CD4-positive, alpha-beta T cell treated with Interferon alpha-2 for 1 hour (primary cell): Measurements from ENCODE around the gene NUP43.
"Not testable (repeated sequence)": the region's sequence is repeated elsewhere in the genome, so short reads cannot be mapped to it uniquely, and the experiment has no call there.

Source experiments
- DNase-seq, 2 donors: peaks; one replicate each; pipeline ENCODE4 v3.0.0-alpha.2; 2020 to 2022

The NUP43 gene, protein sequence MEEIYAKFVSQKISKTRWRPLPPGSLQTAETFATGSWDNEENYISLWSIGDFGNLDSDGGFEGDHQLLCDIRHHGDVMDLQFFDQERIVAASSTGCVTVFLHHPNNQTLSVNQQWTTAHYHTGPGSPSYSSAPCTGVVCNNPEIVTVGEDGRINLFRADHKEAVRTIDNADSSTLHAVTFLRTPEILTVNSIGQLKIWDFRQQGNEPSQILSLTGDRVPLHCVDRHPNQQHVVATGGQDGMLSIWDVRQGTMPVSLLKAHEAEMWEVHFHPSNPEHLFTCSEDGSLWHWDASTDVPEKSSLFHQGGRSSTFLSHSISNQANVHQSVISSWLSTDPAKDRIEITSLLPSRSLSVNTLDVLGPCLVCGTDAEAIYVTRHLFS

DNA sequence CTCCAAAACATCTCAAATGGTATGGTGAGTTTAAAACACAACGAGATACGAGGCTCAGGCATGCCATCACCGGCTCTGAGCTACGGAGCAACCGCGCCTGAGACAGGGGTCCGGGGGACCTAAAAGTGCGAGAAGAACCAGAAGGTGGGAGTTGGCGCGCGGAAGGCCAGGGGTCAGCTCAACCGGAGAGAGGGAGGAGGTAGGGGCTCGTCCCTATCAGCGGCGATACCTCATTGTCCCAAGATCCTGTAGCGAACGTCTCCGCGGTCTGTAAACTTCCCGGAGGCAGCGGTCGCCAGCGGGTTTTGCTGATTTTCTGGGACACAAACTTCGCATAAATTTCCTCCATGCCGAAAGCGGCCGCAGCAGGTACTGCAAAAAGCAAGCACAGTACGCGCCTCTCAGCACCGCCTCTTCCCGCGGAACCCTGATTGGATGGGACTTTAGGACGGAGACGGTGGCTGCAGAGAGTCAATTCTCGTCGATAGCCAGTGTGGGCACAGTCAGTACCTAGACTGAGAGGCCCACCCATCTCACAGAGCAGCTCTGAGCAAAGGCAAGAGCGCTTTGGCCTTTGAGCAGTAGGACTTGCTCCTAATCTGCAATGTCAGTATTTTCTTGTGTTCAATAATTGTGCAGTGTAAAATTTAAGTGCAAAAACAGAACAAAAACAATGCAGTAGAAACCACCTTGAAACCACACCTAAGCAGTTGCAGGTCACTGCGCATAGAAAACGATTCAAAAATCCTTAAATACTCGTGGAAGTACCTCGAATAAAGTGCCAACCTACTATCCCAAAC, at the start of gene NUP43:
Gene NUP43 (minus strand): TSS at position 383 of the 800 bp plus-strand sequence. CDS start 34 bp downstream, at position 349.
- peak; percentile 91 to 95 for DNase-seq

DNA sequence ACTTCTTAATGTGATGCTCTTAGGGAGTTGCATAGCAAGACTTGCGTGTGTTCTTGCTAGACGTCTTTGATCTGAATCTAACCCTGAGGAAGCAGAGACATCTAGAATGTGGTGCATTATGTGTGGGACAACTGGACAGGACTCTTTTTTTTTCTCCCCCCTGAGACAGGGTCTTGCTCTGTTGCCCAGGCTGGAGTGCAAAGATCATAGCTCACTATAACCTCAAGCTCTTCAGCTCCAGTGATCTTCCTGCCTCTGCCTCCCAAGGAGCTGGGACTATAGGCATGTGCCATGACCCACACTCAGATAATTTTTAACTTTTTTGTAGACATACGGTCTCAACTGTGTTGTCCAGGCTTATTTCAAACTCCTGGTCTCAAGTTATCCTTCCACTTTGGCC, 37.2 kb upstream of the NUP43 start:
- no peak for DNase-seq

DNA sequence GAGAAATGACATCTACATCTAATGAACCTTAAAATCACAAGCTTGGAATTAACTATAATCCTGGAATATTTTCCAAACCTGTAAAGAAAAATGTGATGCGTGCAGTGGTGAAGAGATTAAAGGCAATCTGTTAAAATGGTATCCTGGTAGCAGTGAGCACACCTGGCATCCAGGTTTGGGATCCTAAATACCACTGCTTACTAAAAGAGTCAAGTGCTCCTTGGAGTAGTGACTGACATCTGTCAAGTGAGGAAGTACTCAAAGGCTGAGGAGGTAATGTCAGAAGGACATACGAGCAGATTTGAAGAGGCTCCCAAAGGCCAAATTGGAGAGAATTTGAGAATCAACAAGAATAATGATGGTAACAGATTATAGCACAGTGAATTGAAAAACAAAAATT, 36.0 kb upstream of the NUP43 start:
- no peak for DNase-seq

DNA sequence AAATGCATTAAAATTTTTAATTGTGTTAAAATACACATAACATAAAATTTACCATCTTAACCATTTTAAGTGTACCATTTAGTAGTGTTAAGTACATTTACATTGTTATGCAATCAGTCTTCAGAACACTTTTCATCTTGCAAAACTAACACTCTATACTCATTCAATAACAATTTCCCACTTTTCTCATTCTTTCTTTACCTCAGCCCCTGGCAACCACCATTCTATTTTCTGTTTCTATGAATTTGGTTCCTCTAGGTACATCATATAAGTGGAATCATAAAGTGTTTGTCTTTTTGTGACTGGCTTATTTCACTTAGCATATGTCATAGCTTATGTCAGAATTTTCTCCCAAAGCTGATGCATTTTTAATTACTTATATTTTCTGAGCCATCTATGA, 35.4 kb upstream of the NUP43 start:
- no peak for DNase-seq

DNA sequence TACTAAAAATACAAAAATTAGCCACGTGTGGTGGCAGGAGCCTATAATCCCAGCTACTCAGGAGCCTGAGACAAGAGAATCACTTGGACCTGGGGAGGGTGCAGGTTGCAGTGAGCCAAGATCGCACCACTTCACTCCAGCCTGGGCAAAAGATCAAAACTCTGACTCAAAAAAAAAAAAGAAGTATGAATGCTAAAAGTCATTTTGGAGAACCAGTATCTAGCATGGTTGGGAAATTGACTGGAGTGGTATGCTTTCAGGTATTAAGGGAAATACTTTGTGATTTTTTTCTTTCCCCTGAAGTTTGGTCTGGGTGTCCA, 33.3 kb upstream of the NUP43 start:
- DNase-seq, result no peak

DNA sequence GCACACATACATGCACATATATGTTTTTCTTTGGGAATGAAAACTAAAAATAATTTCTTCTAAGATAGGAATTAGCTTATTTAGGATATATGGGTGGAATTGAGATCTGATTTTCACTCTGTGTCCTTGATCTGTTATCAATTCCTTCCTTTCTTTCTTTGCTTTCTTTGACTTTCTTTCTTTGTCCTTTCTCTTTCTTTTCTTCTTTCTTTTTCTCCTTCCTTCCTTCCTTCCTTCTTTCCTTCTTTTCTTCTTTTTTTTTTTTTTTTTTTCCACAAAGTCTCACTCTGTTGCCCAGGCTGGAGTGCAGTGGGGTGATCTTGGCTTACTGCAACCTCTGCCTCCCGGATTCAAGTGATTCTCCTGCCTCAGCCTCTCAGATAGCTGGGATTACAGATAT, 31.3 kb upstream of the NUP43 start:
- no peak for DNase-seq

DNA sequence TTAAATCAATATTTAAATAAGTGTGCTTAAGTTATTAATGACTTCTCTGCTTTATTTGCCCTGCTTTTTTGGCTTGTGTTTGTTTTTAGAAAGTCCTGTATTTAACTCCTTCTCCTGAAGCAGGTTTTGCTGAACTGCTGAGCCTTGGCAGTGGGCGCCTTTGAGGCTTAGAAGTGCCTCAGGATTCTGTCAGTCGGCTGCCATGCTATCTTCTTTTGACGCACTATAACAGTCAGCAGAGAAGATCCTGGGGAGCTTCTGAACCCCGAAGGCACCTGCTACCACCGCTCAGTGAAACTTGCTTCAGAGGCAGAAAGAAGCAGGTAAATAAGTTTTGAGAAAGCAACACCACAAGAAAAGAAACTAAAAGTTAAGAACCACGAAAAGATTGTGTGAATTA, 25.6 kb upstream of the NUP43 start:
- no peak for DNase-seq

DNA sequence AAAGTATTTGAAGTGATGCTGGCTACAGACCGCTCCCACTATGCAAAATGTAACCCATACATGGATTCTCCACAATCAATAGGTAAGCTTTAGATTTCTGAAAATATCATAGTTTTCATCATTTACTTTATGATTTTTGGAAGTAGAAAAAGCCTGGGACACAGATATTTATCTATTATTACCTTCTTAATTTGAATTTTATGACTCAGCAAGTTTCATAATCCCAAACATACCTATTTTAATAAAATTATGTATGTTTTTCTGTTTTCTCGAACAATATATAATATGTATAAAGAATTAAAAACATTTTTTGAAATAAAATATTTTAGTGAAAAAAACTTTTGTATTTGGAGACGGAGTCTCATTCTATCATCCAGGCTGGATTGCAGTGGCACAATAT, 24.9 kb upstream of the NUP43 start:
- DNase-seq, result no peak

DNA sequence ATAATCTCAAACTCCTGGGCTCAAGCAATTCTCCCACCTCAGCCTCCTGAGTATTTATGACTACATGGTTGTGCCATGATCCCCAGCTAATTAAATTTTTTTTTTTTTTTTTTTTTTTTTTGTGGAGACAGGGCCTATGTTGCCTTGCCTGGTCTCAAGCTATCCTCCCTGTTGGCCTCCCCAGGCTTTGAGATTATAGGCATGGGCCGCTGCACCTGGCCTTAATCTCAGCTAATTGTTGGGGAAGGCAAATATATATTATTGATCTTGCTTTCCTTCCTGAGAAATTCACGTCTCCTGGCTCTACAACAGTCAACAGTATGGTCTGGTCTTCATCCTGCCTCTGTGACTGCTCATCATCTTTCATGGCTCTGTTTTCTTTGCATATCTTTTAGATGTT, 23.3 kb upstream of the NUP43 start:
- DNase-seq, result no peak

DNA sequence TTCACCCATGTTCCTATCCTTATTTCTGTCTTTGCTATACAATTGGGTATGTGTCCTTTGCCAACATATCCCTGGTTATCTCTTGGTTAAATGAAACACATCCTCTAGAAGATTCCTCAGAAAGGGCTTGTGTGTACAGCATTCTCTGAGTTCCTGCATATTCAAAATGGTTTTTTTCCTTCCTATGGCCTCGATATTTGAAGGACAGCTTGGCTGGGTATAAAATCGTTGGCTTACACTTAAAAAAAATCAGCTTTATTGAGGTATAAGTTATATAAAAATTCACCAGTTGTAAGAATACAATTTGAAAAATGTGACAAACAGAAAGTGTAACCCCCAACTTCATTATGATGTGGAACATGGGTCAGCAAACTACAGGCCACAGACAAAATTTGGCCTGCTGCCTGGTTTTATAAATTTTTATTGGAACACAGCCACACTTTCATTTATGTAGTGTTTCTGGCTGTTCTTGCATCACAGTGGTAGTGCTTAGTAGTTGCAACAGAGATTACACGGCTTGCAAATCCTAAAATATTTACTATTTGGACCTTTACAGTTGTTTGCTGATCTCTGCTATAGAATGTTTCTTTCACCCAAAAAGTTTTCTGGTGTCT, 19.9 kb upstream of the NUP43 start:
- no peak for DNase-seq

DNA sequence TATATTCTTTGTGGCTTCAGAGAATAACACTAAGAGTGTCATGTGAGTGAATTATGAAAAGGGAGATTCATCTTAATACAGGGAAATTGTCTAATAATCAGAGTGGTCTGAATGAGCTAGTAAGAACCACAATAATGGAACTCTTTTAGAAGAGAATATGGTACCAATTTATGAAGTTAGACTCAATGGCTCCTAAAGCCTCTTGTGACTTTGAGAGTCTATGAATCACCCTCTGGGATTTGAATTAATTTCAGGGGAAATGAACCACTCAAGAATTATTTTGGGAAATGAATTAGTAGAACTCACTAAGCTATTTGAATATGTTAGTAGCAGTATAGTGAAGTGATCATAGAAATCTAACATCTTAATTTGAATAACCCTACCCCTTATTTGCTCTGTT, 17.5 kb upstream of the NUP43 start:
- no peak for DNase-seq

DNA sequence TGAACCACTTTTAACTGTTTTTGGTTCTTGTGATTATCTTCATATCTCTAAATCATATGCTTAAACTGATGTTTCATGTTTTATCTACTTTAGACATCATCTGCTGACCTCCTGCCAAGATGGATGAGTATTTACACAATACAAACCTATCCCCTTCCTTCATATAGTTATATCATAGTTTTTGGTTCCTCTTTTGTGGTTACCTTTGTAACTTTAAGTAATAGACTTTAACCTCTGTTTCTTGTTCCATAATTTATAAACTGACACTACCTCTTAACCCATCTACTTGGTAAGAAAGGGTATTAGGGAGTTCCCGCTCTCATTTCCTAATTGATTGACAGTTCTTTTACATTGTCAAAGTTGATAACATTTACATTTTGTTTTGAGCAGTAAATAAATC, 15.1 kb upstream of the NUP43 start:
- DNase-seq, result no peak

DNA sequence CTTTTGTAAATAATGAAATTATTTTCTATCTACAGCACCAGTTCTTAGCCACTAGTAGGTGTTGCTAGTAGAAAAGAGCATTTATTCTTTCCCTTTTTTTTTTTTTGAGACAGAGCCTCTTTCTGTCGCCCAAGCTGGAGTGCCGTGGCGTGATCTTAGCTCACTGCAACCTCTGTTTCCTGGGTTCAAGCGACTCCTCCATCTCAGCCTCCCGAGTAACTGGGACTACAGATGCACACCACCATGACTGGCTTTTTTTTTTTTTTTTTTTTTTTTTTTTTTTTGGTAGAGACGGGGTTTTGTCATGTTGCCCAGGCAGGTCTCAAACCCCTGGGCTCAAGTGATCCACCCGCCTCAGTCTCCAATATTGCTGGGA, 9.9 kb upstream of the NUP43 start:
- no peak for DNase-seq

DNA sequence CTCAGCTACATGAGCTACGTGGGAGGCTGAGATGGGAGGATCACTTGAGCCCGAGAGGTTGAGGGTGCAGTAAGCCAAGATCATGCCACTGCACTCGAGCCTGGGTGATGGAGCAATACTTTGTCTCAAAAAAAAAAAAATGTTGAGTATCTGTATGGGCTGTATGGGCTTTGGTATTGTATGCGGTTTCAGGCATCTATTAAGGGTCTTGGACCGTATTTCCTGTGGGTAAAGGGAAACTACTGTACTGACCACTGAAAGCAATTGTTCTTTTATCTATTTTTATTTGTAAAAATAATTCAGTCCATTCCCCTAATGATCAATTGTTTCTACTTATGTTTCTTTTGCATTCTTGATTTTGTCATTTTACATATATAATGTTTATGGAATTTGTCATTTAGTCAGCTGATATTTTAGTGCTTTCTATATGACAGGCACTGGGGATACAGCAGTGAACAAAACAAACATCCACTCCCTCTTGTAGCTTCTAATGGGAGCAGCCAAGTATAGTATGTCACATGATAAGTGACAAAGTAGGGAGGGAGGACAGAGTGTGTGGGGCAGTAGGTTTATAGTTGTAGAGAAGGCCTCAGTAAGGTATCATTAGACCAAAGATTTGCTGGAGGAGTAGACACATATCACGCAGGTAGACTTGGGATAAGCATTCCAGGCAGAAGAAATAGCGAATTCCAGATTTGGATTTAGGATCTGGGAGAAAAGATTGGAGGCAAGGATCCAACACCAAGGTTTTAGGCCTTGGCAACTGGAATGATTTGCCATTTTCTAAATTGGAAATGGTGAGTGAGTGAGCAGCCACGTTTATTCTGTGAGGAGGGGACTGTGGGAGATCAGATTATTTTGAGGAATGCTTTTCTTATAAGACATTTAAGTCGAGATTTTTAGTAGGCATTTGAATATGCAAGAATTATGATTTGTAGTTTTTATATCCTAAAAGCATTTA, 9.3 kb upstream of the NUP43 start:
- no peak for DNase-seq

DNA sequence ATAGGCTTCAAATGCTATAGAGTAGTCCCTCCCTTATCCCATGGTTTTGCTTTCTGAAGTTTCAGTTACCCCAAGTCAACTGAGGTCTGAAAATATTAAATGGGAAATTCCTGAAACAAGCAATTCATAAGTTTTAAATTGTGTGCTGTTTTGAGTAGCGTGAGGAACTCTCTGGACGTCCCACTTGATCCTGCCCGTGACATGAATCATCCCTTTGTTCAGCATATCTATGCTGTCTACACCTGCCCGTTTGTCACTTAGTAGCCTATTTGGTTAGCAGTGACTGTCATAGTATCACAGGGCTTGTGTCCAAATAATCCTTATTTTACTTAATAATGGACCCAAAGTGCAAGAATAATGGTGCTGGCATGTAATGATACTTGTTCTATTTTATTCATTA, 8.2 kb upstream of the NUP43 start:
- no peak for DNase-seq

DNA sequence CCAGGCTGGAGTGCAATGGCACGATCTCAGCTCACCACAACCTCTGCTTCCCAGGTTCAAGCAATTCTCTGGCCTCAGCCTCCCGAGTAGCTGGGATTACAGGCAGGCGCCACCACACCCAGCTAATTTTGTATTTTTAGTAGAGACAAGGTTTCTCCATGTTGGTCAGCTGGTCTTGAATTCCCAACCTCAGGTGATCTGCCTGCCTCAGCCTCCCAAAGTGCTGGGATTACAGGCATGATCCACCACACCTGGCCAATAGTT, 7.0 kb upstream of the NUP43 start:
- DNase-seq, result not testable (repeated sequence)

DNA sequence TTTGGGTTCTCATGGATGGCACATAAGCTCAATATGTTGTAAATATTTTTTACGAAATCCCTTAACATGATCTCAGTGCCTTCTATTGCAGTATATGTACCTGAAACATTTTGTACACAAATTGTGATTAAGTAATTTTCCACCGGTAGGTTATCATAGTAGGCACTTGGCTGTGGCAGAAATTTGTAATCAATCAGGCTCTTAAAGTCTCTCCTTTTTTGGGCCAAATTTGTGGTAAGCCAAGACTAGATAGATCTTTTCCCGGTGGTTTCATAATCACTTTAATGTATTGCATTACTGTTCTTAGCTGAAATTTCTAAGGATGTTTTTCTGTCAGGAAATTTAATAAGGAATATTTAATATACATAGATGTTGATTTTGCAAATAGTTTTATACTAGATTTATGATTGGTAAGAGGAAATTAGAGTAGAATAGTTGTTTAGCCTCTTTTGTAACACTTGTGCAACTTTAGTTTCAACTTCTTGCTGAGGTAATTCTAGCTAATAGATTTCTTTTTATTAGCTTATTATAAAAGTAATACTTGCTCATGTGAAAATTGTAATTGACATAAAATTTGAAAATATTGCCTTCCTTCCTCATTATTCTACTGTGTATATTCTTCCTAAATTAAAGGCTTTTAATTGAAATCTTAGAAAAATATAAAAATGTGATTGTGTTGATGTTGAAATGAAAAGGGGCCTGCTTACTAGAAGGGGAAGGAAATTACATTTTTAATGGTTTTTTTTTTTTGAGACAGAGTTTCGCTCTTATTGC, 6.5 kb upstream of the NUP43 start:
- no peak for DNase-seq

DNA sequence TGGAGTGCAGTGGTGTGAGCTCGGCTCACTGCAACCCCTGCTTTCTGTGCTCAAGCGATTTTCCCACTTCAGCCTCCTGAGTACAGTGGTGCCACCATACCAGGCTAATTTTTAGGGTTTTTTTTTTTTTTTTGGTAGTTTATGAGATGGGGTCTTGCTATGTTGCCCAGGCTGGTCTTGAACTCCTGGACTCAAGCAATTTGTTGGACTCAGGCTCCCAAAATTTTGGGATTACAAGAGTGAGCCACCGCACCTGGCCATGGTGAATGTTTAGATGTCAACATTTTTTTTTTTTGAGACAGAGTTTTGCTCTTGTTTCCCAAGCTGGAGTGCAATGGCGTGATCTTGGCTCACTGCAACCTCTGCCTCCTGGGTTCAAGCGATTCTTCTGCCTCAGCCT, 5.6 kb upstream of the NUP43 start:
- DNase-seq, result not testable (repeated sequence)

DNA sequence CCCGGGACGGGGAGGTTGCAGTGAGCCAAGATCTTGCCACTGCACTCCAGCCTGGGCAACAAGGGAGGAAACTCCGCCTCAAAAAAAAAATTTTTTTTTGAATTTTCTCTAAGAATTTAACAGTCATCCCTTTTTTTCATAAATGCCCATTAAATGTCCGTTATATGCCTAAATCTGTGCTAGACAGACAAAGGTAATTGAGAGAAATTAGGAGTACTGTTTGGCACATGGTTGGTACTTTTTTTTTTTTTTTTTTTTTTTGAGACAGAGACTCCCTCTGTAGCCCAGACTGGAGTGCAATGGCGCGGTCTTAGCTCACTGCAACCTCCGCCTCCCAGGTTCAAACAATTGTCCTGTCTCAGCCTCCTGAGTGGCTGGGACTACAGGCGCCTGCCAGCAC, 4.9 kb upstream of the NUP43 start:
- no peak for DNase-seq

DNA sequence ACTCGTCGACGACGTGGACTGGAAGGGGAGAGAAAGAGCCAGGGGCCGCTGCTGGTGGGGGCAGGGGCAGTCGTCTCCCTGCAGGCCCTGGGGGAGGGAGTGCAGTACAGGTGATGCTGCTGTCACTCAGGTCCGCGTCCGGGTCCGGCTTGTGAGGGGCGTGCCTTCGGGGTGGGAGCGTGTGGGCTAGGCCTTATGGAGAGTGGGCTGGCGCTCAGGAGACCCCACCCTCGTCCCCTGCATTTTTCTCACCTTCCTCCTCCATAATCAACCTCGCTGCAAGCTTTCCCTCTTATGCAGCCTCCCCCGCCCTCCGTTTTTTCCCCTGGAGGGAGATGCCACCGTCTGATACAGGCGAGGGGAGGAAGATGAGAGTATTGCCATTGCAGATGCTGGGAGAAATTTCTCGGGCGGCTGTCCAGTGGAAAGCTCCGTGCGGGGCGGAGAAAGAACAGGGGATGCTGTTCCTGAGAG, 3.8 kb upstream of the NUP43 start:
- DNase-seq, result peak; percentile 24 to 61

DNA sequence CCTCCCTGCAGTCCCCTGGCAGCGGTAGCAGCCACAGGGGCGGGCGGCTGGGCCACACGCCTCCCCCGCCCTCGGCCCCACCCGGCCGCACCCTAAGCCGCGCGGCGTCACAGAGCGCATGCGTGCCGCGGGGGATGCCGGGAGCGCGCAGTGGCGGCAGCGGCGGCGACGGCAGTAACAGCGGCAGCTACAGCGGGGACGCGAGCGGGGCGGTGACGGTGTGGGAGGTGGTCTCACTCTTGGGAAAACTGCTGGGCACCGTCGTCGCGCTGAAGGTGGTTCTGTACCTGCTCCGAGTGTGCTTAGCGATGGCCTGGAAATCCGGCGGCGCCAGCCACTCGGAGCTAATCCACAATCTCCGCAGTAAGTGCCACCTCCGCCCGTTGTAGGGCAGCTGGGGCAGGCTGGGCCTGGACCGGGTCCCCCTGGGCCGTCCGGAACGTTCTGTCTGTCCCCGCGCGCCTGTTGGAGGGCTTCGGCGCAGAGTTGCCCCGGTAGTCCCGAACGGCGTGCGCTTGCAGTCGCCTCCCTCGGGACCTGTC, 3.3 kb upstream of the NUP43 start, which contains the start of gene PCMT1:
Gene PCMT1 (plus strand): TSS at position 148 of the 542 bp plus-strand sequence. CDS start 161 bp downstream, at position 309.
- peak; percentile 89 to 94 for DNase-seq

DNA sequence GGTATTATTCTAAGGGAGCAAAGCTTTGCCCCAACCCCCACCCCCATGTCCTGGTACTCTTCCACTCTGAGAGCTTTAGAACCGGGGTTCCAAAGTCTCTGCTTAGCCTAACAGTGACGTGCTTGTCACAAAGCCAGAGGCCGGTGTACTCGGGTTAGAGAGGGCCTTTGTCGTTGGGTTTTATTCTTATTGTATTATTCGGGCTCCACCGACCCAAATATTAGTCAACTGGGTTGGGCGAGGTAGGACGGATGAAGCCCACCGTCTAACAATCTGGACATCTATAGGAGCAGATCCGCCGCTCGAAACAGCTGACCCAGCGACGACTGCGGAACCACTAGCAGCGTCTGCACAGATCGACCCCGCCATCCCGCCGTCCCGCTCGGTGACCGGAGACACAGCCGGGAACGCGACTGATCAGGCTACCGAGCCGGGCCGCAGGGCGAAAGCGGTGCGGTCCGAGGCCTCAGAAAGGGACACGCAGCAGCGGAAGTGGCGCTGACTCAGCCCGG, 2.8 kb upstream of the NUP43 start:
- not testable (repeated sequence) for DNase-seq
